GM10266 (cell line): ENCODE results near the gene SBNO2.
A peak's percentile ranks its signal among the peaks of the same experiment; 100 is the strongest.
"Not testable (repeated sequence)": the region's sequence is repeated elsewhere in the genome, so short reads cannot be mapped to it uniquely, and the experiment has no call there.

Source experiments
- DNase-seq: peaks from one replicate; pipeline ENCODE4 v3.0.0; 2012; ENCODE audit errors: extremely low spot score
- TF ChIP-seq, protein P1 (sequence below): IDR thresholded peaks from 2 replicates; pipeline ENCODE4 v1.5.1; 2012; ENCODE audit warnings: mild to moderate bottlenecking, low read depth; ENCODE audit not compliant: control insufficient read depth, insufficient read depth; ENCODE audit errors: missing control alignments

The SBNO2 gene

DNA sequence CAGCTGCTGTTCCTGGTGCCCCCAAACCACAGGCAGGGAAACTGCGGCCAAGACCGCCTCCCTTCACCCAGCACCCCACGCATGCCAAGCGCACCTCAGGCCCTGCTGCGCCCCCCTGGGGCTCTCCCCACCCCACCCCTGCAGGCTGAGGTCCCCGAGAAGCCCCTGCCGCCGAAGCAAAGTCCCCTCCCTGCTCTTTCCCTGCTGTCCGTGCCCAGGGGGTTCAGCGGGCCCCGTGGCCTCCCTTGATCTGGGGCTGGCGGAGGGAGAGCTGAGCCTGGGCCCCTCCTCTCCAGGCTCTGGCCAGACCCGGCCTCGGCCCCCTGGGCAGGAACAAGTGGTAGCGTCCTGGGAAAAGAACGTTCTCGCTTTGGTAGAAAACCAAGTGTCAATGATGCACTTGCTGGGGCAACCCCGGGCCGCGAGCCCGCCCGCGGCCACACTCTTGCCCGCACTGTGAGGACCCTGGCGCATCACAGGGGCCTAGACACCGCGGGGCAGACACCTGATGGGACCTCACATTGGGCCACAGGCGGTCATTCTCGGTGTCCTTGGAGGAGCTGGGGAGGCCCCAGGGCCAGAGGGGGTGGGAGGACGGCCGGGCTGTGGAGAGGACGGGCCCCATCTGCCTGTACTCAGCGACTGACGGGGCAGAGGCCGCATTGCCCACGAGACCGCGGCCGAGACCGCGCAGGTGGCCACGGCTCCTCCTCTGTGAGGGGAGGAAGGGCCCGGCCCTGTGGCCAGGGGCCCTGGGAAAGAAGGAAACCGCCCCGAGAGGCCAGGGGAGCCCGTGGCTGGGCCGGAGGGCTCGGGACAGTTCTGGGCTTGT is 41.3 kb downstream of the SBNO2 start:
- TF ChIP-seq, protein P1, sequence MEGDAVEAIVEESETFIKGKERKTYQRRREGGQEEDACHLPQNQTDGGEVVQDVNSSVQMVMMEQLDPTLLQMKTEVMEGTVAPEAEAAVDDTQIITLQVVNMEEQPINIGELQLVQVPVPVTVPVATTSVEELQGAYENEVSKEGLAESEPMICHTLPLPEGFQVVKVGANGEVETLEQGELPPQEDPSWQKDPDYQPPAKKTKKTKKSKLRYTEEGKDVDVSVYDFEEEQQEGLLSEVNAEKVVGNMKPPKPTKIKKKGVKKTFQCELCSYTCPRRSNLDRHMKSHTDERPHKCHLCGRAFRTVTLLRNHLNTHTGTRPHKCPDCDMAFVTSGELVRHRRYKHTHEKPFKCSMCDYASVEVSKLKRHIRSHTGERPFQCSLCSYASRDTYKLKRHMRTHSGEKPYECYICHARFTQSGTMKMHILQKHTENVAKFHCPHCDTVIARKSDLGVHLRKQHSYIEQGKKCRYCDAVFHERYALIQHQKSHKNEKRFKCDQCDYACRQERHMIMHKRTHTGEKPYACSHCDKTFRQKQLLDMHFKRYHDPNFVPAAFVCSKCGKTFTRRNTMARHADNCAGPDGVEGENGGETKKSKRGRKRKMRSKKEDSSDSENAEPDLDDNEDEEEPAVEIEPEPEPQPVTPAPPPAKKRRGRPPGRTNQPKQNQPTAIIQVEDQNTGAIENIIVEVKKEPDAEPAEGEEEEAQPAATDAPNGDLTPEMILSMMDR = no peak
- DNase-seq = no peak

DNA sequence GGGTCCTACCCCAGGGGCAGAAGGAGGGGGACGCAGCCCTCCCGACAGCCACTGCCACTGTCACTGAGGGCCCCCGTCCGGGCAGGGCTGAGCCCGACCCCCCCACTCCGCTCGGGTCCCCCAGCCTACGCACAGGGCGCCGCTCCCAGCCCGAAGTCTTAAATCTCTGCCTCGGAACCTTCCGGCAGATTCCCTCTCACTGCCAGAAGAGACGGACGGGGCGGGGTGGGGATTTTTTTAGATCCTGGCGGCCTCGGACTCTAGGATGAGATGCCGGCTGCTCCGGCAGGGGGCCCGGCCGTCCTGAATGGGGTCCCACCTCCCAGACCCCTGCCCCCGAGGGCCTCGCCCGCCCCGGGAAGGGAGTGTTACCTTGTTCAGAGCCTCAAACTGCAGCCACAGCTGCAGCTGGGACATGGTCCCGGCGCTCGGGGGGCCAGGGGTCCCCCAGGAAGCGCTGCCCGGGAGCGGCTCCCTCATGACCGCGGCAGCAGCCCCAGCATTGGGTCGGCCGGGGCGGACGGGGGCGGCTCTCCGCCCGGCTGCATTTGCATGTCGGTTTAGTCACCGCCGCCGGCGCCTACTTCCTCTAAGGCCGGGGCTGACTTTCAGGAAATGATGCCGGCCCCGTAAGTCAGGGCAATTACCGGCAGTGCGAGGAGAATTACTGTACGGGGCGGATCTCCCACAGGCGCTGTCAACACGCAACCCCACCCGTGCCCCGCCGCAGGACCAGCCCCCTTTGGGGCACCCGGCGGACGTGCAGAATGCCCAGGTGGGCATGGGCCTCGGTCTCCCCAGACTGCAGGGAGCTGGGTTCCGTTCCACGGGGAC is 42.1 kb downstream of the SBNO2 start:
- TF ChIP-seq, protein P1 = no peak
- peak; percentile 91 for DNase-seq

DNA sequence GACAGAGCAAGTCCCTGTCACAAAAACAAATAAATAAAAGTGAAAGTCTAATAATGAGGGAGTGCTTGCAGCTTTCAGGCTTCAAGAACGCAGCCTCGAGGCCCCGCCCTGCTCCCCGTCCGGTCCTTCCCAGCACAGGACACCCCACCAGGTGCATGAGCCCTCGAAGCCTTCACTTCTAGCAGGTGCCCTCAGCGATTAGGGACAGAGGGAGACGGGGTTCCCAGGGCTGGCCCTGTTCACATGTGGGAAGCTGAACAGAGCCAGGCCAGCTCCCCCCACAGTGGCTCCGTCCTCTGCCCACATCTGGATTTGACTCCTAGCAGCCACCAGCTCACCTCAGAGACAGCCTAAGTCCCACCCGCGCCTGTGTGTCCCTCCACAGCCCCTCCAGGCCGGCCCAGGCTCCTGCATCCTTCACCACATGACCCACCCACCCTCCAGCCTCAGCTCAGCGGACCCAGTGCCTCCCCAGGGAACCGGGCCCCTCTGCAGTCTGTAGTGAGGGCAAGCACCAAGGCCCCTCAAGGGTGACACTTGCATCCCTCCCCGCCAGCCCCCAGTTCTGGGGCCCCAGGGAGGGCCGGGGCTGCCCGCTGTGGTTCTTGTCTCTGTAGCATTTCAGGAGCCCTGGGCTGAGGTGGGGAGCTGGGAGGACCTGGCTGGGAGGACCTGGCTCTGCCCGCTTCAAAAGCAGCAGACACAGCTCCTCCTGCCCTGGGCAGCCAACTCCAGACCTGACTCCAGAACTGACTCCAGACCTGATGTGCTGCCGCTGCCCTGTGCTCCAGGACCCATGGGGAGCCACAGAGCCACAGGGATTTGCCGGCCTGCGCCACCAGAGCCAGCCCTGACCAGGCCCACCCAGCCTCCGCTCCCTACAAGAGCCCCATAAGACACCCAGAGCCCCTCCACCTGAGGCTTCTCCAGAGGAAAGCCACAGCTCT is 43.0 kb downstream of the SBNO2 start:
- no peak for DNase-seq
- TF ChIP-seq, protein P1 = no peak

DNA sequence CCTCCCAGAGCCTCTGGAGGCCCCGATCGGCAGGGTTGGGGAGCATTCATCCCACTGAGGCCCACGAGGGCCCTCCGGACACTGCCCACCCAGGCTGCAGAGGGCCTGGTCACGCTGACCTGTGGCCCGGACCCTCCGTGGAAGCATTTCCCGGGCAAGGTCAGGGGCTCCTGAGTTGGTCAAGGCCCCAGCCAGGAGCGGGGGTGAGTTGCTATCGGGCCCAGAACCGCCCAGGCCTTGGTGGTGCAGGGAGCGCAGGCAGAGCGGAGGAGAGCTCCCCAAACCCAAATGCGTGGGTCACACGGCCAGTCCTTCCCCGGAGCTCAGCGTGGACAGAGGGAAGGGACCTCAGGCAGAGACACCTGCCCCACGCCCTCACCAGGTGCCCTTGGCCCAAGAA is 44.5 kb downstream of the SBNO2 start:
- no peak for DNase-seq
- TF ChIP-seq, protein P1 = no peak

DNA sequence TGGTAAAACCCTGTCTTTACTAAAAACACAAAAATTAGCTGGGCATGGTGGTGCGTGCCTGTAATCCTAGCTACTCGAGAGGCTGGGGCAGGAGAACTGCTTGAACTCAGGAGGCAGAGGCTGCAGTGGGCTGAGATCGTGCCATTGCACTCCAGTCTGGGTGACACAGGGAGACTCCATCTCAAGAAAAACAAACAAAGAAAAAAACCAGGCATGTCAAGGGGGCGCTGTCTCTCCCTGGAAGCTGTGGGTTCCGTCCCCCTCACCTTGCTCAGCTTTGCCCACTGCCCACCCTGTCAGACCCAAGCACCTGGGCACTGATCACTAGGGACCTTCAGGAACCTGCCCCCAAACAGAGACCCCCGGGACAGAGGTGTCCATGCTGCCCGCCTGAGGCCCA is 45.0 kb downstream of the SBNO2 start:
- DNase-seq = not testable (repeated sequence)

DNA sequence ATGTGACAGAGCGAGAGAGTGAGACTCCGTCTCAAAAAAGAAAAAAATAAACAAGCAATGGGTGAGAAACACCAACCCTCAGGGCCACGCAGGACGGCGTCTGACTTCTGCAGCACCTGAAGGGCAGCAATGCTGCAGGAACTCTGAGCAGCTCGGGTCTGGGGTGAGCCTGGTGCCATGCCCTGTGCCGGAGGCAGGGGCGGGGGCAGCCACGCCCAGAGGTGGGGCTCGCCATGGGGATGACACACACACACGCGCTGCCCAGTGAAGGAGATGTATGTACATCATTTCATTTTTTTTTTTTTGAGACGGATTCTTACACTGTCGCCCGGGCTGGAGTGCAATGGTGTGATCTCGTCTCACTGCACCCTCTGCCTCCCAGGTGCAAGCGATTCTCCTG is 46.0 kb downstream of the SBNO2 start:
- DNase-seq = no peak
- TF ChIP-seq, protein P1 = no peak

DNA sequence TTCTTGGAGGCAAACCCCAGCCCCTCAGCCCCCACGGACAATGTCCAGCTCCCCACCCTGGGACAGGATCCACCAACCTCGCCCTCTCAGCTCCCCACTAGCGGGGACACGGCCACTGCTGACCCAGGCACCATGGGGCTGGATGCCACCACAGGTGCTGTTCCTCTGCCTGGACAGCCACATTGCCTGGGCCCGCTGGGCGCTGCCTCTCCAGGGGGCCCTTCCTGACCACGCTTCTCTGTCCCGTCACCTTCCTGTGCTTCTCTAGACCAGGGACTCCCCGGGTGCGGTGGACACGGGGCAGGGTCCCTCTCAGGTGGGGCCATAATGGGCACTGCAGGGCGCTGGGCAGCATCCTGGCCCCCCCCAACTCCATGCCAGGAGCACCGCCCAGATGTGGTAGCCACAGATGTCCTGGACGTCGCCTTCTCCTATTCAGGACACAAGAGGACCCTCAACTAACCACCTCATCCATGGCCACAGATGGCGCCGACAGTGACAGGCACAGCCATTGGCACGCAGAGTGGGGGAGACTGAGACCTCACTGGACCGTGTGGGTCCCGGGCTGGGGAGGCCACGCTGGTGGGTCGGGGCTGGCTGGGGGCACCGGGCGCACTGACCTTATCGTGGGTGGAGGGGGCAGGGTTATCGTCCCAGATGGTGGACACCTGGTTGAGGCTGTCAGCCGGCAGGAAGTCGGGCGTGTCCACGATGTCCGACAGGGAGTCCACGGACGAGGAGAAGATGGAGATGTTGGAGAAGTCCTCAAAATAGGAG is 46.9 kb downstream of the SBNO2 start:
- no peak for DNase-seq

More for the DNA sequence above, 46.9 kb downstream of the SBNO2 start:
- TF ChIP-seq, protein P1 = no peak
